Transverse colon (tissue), 4 donors: ENCODE measurements around the gene FSTL1. TPM values are rescaled to one million over a fixed set of nuclear protein-coding genes. Genes with fewer than 3 reads are reported as not detected.

Source experiments
- DNase-seq: peaks from one replicate; pipeline ENCODE4 v3.0.0-alpha.2; 2019
- H3K27ac ChIP-seq, 4 donors: fragments of 200-600 bp; sonication (generic); 2 replicates each; pipeline ENCODE4 v1.5.1; 2016 to 2018; ENCODE audit warnings: inconsistent platforms in 4 of 4
- H3K27me3 ChIP-seq: fragments of 200-600 bp; sonication (generic); 2 replicates; pipeline ENCODE4 v1.5.1; 2017; ENCODE audit warnings: inconsistent platforms
- H3K36me3 ChIP-seq, 4 donors: fragments of 200-600 bp; sonication (generic); 2 replicates each; pipeline ENCODE4 v1.5.1; 2017 to 2019; ENCODE audit warnings: inconsistent platforms in 4 of 4
- H3K4me1 ChIP-seq, 4 donors: fragments of 200-600 bp; sonication (generic); 2 replicates each; pipeline ENCODE4 v1.5.1; 2017 to 2020; ENCODE audit warnings: inconsistent platforms in 4 of 4
- H3K4me3 ChIP-seq, 4 donors: fragments of 200-600 bp; sonication (generic); 1 replicate in 1 of 4; 2 replicates in 3 of 4; pipeline versions ENCODE4 v1.5.1 to v1.6.1; 2017 to 2019; ENCODE audit warnings: inconsistent platforms in 4 of 4
- H3K9me3 ChIP-seq, 2 donors: fragments of 200-600 bp; sonication (generic); 2 replicates each; pipeline ENCODE4 v1.5.1; 2017 to 2019; ENCODE audit warnings: inconsistent platforms in 2 of 2
- EP300 ChIP-seq: sonication (generic); formaldehyde crosslinking; IDR thresholded peaks from one replicate; pipeline ENCODE4 v1.6.1; 2017; ENCODE audit warnings: antibody characterized with exemption, low read depth
- POLR2A ChIP-seq: fragments of 450-650 bp; IDR thresholded peaks from one replicate; pipeline ENCODE4 v1.6.1; 2016; ENCODE audit warnings: antibody characterized with exemption, mild to moderate bottlenecking, moderate library complexity
- POLR2AphosphoS5 ChIP-seq, 3 donors: sonication (generic); formaldehyde crosslinking; IDR thresholded peaks; one replicate each; pipeline ENCODE4 v1.6.1; 2016; ENCODE audit warnings: antibody characterized with exemption in 3 of 3
- WGBS, 2 donors: methylation state at CpG; one replicate each; pipeline ENCODE4 v1.1.5; 2018; ENCODE audit warnings: low coverage in 1 of 2; 5-methylcytosine and 5-hydroxymethylcytosine counted together
- in situ Hi-C, 4 donors: fragments of 200-750 bp; cut with MboI; loops; one replicate each; pipeline versions ENCODE4 v1.15.0 to v1.15.1; 2017; ENCODE audit warnings: low sequenced_read_pairs in 3 of 4, low pct_ligation_motif_present in 1 of 4, low pct_unique_long_range_greater_than_20kb in 1 of 4
- intact Hi-C: fragments of 100-400 bp; cut with DNase I; formaldehyde crosslinking; loops from one replicate; pipeline ENCODE4 v1.15.1; 2023; ENCODE audit warnings: low total_unique reads
- total RNA-seq, 4 donors: library from RNA; depleted of rRNA; stranded (reverse); fragments of >200 nt; gene quantifications; one replicate each; pipeline ENCODE4 v1.1.0, GENCODE V29; 2016
- TF ChIP-seq, protein P1 (sequence below), 5 experiments: fragments of 200-600 bp in 3 of 5; fragments of 450-650 bp in 2 of 5; sonication (generic) in 3 of 5; IDR thresholded peaks; 1 replicate in 2 of 5; 2 replicates in 3 of 5; pipeline ENCODE4 v1.5.1; 2016 to 2017; ENCODE audit warnings: antibody characterized with exemption in 5 of 5, inconsistent platforms in 3 of 5, mild to moderate bottlenecking in 2 of 5, moderate library complexity in 1 of 5

FSTL1 gene
- total RNA-seq, 4 donors from 2014 or later: 81.2 to 106 (median 91.8) TPM

GRCh38 chr3:120348065-120348990 is 102.5 kb downstream of the FSTL1 start:
- WGBS, 2 donors: 1 to 3% methylated on average over 5 to 29 of the region's 41 CpGs

DNA sequence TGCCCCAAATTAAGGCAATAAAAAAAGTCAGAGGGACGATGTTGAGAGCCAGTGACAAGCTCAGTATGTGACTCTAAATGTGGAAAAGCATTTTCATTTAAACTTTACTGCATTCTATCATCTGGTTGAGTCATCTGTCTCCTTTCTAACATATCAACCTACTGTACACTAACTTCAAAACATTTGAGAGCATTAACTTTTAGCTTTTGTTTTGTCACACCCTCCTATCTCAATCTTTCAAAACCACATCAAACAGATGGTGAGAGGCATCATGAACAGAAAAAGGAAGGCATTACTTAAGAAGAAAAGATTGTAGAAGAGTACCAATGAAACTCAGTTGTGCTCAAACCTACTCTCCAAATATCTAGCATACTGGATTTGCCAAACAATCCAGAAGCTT is 106.4 kb downstream of the FSTL1 start:
- H3K4me3 ChIP-seq: no peak overlapping the region
- peaks cover 3 to 29% (median 8%) of the 10 kb centered on the region in 4 donors for H3K4me1 ChIP-seq
- intact Hi-C loops (loop anchor here (10.0 kb wide), 1 partner anchor 100 kb away; no protein-coding TSS in a partner anchor), in situ Hi-C loops (no loop called here)
- no peak for TF ChIP-seq POLR2AphosphoS5 (IDR thresholded peaks at IDR 0.05)
- TF ChIP-seq, protein P1, sequence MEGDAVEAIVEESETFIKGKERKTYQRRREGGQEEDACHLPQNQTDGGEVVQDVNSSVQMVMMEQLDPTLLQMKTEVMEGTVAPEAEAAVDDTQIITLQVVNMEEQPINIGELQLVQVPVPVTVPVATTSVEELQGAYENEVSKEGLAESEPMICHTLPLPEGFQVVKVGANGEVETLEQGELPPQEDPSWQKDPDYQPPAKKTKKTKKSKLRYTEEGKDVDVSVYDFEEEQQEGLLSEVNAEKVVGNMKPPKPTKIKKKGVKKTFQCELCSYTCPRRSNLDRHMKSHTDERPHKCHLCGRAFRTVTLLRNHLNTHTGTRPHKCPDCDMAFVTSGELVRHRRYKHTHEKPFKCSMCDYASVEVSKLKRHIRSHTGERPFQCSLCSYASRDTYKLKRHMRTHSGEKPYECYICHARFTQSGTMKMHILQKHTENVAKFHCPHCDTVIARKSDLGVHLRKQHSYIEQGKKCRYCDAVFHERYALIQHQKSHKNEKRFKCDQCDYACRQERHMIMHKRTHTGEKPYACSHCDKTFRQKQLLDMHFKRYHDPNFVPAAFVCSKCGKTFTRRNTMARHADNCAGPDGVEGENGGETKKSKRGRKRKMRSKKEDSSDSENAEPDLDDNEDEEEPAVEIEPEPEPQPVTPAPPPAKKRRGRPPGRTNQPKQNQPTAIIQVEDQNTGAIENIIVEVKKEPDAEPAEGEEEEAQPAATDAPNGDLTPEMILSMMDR (IDR thresholded peaks at IDR 0.05): no peak
- TF ChIP-seq POLR2A: no peak
- TF ChIP-seq EP300: no peak
- no peak for DNase-seq
- H3K27ac ChIP-seq: no peak overlapping the region
- peaks cover 5 to 7% of the 10 kb centered on the region in 2 donors for H3K9me3 ChIP-seq
- H3K27me3 ChIP-seq: no peaks in the 10 kb centered on the region
- WGBS, 2 donors: 17 to 56% methylated on average over 1 of the region's 1 CpG
- H3K36me3 ChIP-seq: no peaks in the 10 kb centered on the region

More at GRCh38 chr3:120348065-120348990, 102.5 kb downstream of the FSTL1 start:
- H3K27me3 ChIP-seq: no peaks in the 10 kb centered on the region
- in situ Hi-C loops (no loop called here), intact Hi-C loops (loop anchor here (5.0 to 10.0 kb wide), 2 partner anchors 104 to 251 kb away; no protein-coding TSS in a partner anchor)
- no peaks in the 10 kb centered on the region for H3K36me3 ChIP-seq
- peak overlapping the region; percentile 87 to 96 (median 91) for H3K27ac ChIP-seq
- H3K4me3 ChIP-seq: peak overlapping the region; percentile 42 to 85 (median 68)
- no peak for DNase-seq
- peaks cover 3 to 41% (median 14%) of the 10 kb centered on the region in 4 donors for H3K4me1 ChIP-seq
- TF ChIP-seq, protein P1 (IDR thresholded peaks at IDR 0.05): no peak
- TF ChIP-seq POLR2A (no peak), EP300 (no peak), POLR2AphosphoS5 (IDR thresholded peaks at IDR 0.05) (no peak)
- no peaks in the 10 kb centered on the region for H3K9me3 ChIP-seq

Other genes with a start within 250 kb of the FSTL1 start
- under 1 TPM in 2 of 4 donors, not detected in 2; 0.27 to 0.48 TPM for gene GPR156, start 165.8 kb downstream of the FSTL1 start, total RNA-seq
- gene LRRC58, start 101.6 kb downstream of the FSTL1 start, total RNA-seq: 10 to 100 TPM in 3 of 4 donors, 1 to 10 TPM in 1; 7.9 to 23.2 (median 15.2) TPM
- gene NDUFB4, start 145.3 kb upstream of the FSTL1 start, total RNA-seq: 100 to 1,000 TPM in 1 of 4 donors, 10 to 100 TPM in 2, 1 to 10 TPM in 1; 9.6 to 129 (median 63.7) TPM
- gene HGD, start 231.2 kb upstream of the FSTL1 start, total RNA-seq: 10 to 100 TPM; 20.9 to 87.7 (median 73.2) TPM